Natural killer cell (primary cell): Measurements from ENCODE around the gene GPSM3. TPM values are rescaled to one million over a fixed set of nuclear protein-coding genes. Genes with fewer than 3 reads are reported as not detected.
"Not testable (repeated sequence)": the region's sequence is repeated elsewhere in the genome, so short reads cannot be mapped to it uniquely, and the experiment has no call there.

Experiments
- ATAC-seq, 3 donors: fragments of 150-1000 bp in 2 of 3; fragments of 200-7000 bp in 1 of 3; cut with Tn5 transposase; 1 replicate in 1 of 3; 2 replicates in 2 of 3; pipeline ENCODE4 v1.10.0; 2021; ENCODE audit warnings: mild to moderate bottlenecking in 2 of 3, moderate library complexity in 2 of 3
- DNase-seq, 2 donors: peaks; one replicate each; pipeline versions ENCODE4 v3.0.0 to v3.0.0-alpha.2; 2013 to 2021; ENCODE audit warnings: mixed read lengths in 1 of 2
- H3K27ac ChIP-seq: one replicate; pipeline ENCODE4 v1.5.1; 2013; ENCODE audit warnings: mild to moderate bottlenecking, low read length
- H3K27me3 ChIP-seq: one replicate; pipeline ENCODE4 v1.6.1; 2013; ENCODE audit warnings: low read length; ENCODE audit not compliant: control insufficient read depth, insufficient read depth
- H3K36me3 ChIP-seq: one replicate; pipeline ENCODE4 v1.6.1; 2013; ENCODE audit warnings: low read length; ENCODE audit not compliant: control insufficient read depth, insufficient read depth
- H3K4me1 ChIP-seq: one replicate; pipeline ENCODE4 v1.6.1; 2013; ENCODE audit warnings: low read length; ENCODE audit not compliant: control insufficient read depth, insufficient read depth
- H3K4me3 ChIP-seq: one replicate; pipeline ENCODE4 v1.5.1; 2013; ENCODE audit warnings: low read length
- H3K9me3 ChIP-seq: one replicate; pipeline ENCODE4 v1.6.1; 2013; ENCODE audit warnings: low read length; ENCODE audit not compliant: control insufficient read depth, insufficient read depth
- H3K27ac Mint-ChIP-seq, 2 donors: one replicate each; pipeline ENCODE4 v1.8.0; 2022; ENCODE audit warnings: mild to moderate bottlenecking in 2 of 2, mixed read lengths in 2 of 2, moderate library complexity in 1 of 2
- H3K27me3 Mint-ChIP-seq, 2 donors: one replicate each; pipeline ENCODE4 v1.8.0; 2022; ENCODE audit warnings: low read depth in 2 of 2, mixed read lengths in 2 of 2
- H3K36me3 Mint-ChIP-seq: one replicate; pipeline ENCODE4 v1.8.0; 2022; ENCODE audit warnings: mixed read lengths
- H3K4me1 Mint-ChIP-seq, 2 donors: one replicate each; pipeline ENCODE4 v1.8.0; 2022; ENCODE audit warnings: mixed read lengths in 2 of 2
- H3K4me3 Mint-ChIP-seq: one replicate; pipeline ENCODE4 v1.8.0; 2022; ENCODE audit warnings: mild to moderate bottlenecking, moderate library complexity, mixed read lengths
- H3K9me3 Mint-ChIP-seq, 2 donors: one replicate each; pipeline ENCODE4 v1.8.0; 2022; ENCODE audit warnings: mixed read lengths in 2 of 2
- WGBS: methylation state at CpG from one replicate; pipeline ENCODE4 v1.1.7; 2013; ENCODE audit warnings: missing lambda C conversion rate; ENCODE audit not compliant: insufficient coverage; 5-methylcytosine and 5-hydroxymethylcytosine counted together
- intact Hi-C: fragments of 100-400 bp; cut with micrococcal nuclease; formaldehyde crosslinking; loops from one replicate; pipeline ENCODE4 v1.14.2; 2022
- total RNA-seq, 4 donors: library from RNA; stranded (reverse); fragments of 120-200 nt in 1 of 4; gene quantifications; one replicate each; pipeline versions ENCODE4 v1.2.3 to v1.2.4, GENCODE V29; 2013 to 2022
- TF ChIP-seq, protein P1 (sequence below): fragments of 200-600 bp; IDR thresholded peaks from one replicate; pipeline ENCODE4 v1.8.0; 2022; ENCODE audit warnings: antibody characterized with exemption

Gene GPSM3
- total RNA-seq, 3 donors from 2014 or later (not counting 1 experiment from before 2014, with no cell fraction given) = 216 to 240 (median 221) TPM

DNA sequence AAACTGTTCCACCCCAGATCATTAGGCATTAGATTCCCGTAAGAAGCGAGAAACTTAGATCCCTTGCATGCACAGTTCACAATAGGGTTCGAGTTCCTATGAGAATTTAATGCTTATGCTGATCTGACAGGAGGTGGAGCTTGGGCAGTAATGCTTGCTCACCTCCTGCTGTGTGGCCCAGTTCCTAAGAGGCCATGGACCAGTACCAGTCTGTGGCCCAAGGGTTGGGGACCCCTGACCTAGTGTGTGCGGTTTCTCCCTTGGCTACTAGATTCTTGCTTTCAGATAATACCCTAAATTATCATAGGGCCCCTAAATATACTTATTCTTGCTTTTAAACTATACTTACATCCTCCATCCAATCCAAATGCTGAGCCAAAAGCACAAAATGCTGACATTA is 1.9 kb upstream of the GPSM3 start:
- Histone ChIP-seq H3K36me3 (peaks cover 7% of the 10 kb centered on the region), H3K9me3 (no peaks in the 10 kb centered on the region), H3K27ac (peak overlapping the region; percentile 82), H3K4me1 (peaks cover 67% of the 10 kb centered on the region), H3K27me3 (no peaks in the 10 kb centered on the region), H3K4me3 (no peak overlapping the region)
- Mint-ChIP-seq H3K4me1 (peaks cover 51 to 73% of the 10 kb centered on the region in 2 donors), H3K27ac (peak overlapping the region; percentile 99), H3K27me3 (no peaks in the 10 kb centered on the region), H3K9me3 (no peaks in the 10 kb centered on the region), H3K36me3 (no peaks in the 10 kb centered on the region), H3K4me3 (peak overlapping the region; percentile 98)
- WGBS = 97% methylated on average over 4 of the region's 4 CpGs
- TF ChIP-seq, protein P1, sequence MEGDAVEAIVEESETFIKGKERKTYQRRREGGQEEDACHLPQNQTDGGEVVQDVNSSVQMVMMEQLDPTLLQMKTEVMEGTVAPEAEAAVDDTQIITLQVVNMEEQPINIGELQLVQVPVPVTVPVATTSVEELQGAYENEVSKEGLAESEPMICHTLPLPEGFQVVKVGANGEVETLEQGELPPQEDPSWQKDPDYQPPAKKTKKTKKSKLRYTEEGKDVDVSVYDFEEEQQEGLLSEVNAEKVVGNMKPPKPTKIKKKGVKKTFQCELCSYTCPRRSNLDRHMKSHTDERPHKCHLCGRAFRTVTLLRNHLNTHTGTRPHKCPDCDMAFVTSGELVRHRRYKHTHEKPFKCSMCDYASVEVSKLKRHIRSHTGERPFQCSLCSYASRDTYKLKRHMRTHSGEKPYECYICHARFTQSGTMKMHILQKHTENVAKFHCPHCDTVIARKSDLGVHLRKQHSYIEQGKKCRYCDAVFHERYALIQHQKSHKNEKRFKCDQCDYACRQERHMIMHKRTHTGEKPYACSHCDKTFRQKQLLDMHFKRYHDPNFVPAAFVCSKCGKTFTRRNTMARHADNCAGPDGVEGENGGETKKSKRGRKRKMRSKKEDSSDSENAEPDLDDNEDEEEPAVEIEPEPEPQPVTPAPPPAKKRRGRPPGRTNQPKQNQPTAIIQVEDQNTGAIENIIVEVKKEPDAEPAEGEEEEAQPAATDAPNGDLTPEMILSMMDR = no peak
- DNase-seq (no peak), ATAC-seq (no peak)
- intact Hi-C loops = loop anchor here (10.0 kb wide), 1 partner anchor 220 kb away; the partner anchor contains the start of gene DXO

DNA sequence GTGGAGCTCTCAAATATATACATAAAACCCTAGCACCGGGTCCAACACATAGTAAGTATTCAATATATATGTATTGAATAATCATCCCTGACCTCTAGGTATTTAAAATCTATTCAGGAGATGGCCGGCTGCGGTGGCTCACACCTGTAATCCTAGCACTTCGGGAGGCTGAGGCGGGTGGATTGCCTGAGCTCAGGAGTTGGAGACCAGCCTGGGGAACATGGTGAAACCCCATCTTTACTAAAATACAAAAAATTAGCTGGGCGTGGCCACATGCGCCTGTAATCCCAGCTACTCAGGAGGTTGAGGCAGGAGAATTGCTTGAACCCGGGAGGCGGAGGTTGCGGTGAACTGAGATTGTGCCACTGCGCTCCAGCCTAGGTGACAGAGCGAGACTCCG is 653 bp upstream of the GPSM3 start:
- Histone ChIP-seq H3K4me1 (peaks cover 80% of the 10 kb centered on the region), H3K4me3 (peak overlapping the region; percentile 69), H3K27ac (peak overlapping the region; percentile 99)
- H3K27ac Mint-ChIP-seq = peak overlapping the region; percentile 99
- H3K36me3 Mint-ChIP-seq, H3K27me3 Mint-ChIP-seq, H3K9me3 Mint-ChIP-seq, H3K27me3 ChIP-seq, DNase-seq, H3K9me3 ChIP-seq, H3K36me3 ChIP-seq, ATAC-seq: not testable (repeated sequence)
- intact Hi-C loops = loop anchor here (10.0 kb wide), 1 partner anchor 218 kb away; the partner anchor contains the start of gene DXO
- peak overlapping the region; percentile 94 for H3K4me3 Mint-ChIP-seq
- peaks cover 62 to 84% of the 10 kb centered on the region in 2 donors for H3K4me1 Mint-ChIP-seq
- 71% methylated on average over 8 of the region's 13 CpGs for WGBS

DNA sequence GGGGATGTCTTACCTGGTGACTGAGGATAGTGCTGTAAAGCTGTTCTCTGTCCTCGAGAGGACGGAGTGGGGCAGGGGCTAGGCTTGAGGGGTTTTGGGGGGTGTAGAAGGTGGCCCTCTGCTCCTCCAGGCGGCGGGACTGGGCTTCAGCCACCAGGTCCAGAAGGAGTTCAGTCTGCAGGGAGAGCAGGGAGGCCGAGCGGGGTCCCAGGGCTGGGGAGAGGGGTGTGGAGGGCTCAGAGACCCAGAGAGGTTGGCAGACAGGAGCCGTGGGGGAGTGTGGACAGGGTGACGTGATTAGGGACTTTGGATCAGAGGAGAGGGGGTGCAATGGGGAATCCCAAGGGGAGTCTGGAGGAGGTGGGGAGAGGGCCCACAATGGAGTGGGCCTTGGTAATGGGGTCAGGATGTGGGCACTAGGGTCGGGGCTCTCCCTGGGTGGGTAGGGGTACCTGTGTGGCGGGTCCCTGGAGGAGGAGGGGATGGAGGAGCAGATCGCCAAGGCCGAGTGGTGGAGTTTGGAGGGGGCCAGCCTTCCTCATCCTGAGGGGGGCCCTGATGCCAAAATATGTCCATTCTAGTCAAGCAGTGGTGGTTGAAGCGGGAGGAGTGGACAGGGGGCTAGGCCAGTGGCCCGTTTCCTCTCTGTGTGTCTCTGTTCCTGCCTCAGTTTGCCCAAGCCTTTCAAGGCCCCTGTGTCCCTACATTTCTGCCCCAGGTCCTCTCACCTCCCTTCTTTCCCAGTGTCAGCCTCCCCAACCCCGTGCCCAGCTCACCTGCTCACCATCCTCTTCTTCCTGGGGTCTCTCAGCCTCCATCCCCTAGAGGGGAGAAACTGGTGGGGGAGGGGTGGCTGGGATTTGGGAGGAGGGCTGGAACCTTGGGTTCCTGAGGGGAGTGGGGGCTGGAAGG is 491 bp downstream of the GPSM3 start:
- Mint-ChIP-seq H3K27ac (peak overlapping the region; percentile 99), H3K9me3 (no peaks in the 10 kb centered on the region), H3K4me1 (peaks cover 70 to 90% of the 10 kb centered on the region in 2 donors), H3K4me3 (peak overlapping the region; percentile 94), H3K27me3 (no peaks in the 10 kb centered on the region), H3K36me3 (peaks cover 8% of the 10 kb centered on the region)
- WGBS = 19% methylated on average over 14 of the region's 15 CpGs
- peak overlapping the region; percentile 99 for H3K27ac ChIP-seq
- no peaks in the 10 kb centered on the region for H3K9me3 ChIP-seq
- peak overlapping the region; percentile 69 for H3K4me3 ChIP-seq
- peaks cover 17% of the 10 kb centered on the region for H3K36me3 ChIP-seq
- intact Hi-C loops = loop anchor here (10.0 kb wide), 1 partner anchor 217 kb away; the partner anchor contains the start of gene DXO
- no peaks in the 10 kb centered on the region for H3K27me3 ChIP-seq
- DNase-seq (peak in 1 of 2 donors; percentile 65), ATAC-seq (no peak)
- H3K4me1 ChIP-seq = peaks cover 87% of the 10 kb centered on the region
- TF ChIP-seq, protein P1 = no peak
